ENCODE results near the gene FRMD3.

FRMD3 gene

GRCh38 chr9:83560169-83560826 lies 22.1 kb upstream of the FRMD3 start:
- H3K4me1 ChIP-seq (ENCODE audit: control insufficient read depth in 5 of 5, insufficient read depth in 5 of 5, low read length in 5 of 5), result no peaks in the 10 kb centered on the region
- H3K4me3 ChIP-seq (ENCODE audit: low read depth in 1 of 5, low read length in 5 of 5), result no peak overlapping the region
- no peak overlapping the region for H3K9ac ChIP-seq (ENCODE audit: low read length in 5 of 5)
- no peaks in the 10 kb centered on the region for H3K36me3 ChIP-seq (ENCODE audit: control insufficient read depth in 5 of 5, insufficient read depth in 5 of 5, low read length in 5 of 5)
- H3K27me3 ChIP-seq (ENCODE audit: control insufficient read depth in 5 of 5, insufficient read depth in 4 of 5, low read length in 5 of 5), result peaks cover 0 to 2% (median 0%) of the 10 kb centered on the region in 5 donors
- H3K27ac ChIP-seq (ENCODE audit: low read depth, low read length), result no peak overlapping the region
- H3K9me3 ChIP-seq (ENCODE audit: control insufficient read depth in 5 of 5, low read length in 5 of 5), result no peaks in the 10 kb centered on the region

- Histone ChIP-seq H3K9ac (ENCODE audit: low read length in 5 of 5) (no peak overlapping the region), H3K9me3 (ENCODE audit: control insufficient read depth in 5 of 5, low read length in 5 of 5) (peaks cover 0 to 1% (median 0%) of the 10 kb centered on the region in 5 donors), H3K4me1 (ENCODE audit: control insufficient read depth in 5 of 5, insufficient read depth in 5 of 5, low read length in 5 of 5) (peaks cover 0 to 12% (median 10%) of the 10 kb centered on the region in 5 donors), H3K27me3 (ENCODE audit: control insufficient read depth in 5 of 5, insufficient read depth in 4 of 5, low read length in 5 of 5) (no peaks in the 10 kb centered on the region), H3K27ac (ENCODE audit: low read depth, low read length) (no peak overlapping the region), H3K4me3 (ENCODE audit: low read depth in 1 of 5, low read length in 5 of 5) (no peak overlapping the region), H3K36me3 (ENCODE audit: control insufficient read depth in 5 of 5, insufficient read depth in 5 of 5, low read length in 5 of 5) (no peaks in the 10 kb centered on the region)
Measured at GRCh38 chr9:83557771-83558170, 19.6 kb upstream of the FRMD3 start.

GRCh38 chr9:83557317-83557716 lies 19.1 kb upstream of the FRMD3 start:
- Histone ChIP-seq H3K9ac (ENCODE audit: low read length in 5 of 5) (no peak overlapping the region), H3K9me3 (ENCODE audit: control insufficient read depth in 5 of 5, low read length in 5 of 5) (peaks cover 0 to 2% (median 0%) of the 10 kb centered on the region in 5 donors)

GRCh38 chr9:83554278-83554677 lies 16.1 kb upstream of the FRMD3 start:
- Histone ChIP-seq H3K9ac (ENCODE audit: low read length in 5 of 5) (no peak overlapping the region), H3K27ac (ENCODE audit: low read depth, low read length) (no peak overlapping the region), H3K9me3 (ENCODE audit: control insufficient read depth in 5 of 5, low read length in 5 of 5) (peaks cover 0 to 4% (median 0%) of the 10 kb centered on the region in 5 donors), H3K4me1 (ENCODE audit: control insufficient read depth in 5 of 5, insufficient read depth in 5 of 5, low read length in 5 of 5) (peaks cover 0 to 12% (median 10%) of the 10 kb centered on the region in 5 donors), H3K27me3 (ENCODE audit: control insufficient read depth in 5 of 5, insufficient read depth in 4 of 5, low read length in 5 of 5) (no peaks in the 10 kb centered on the region), H3K4me3 (ENCODE audit: low read depth in 1 of 5, low read length in 5 of 5) (no peak overlapping the region), H3K36me3 (ENCODE audit: control insufficient read depth in 5 of 5, insufficient read depth in 5 of 5, low read length in 5 of 5) (no peaks in the 10 kb centered on the region)

More at GRCh38 chr9:83557317-83557716, 19.1 kb upstream of the FRMD3 start:
- Histone ChIP-seq H3K27me3 (ENCODE audit: control insufficient read depth in 5 of 5, insufficient read depth in 4 of 5, low read length in 5 of 5) (no peaks in the 10 kb centered on the region), H3K4me3 (ENCODE audit: low read depth in 1 of 5, low read length in 5 of 5) (no peak overlapping the region), H3K4me1 (ENCODE audit: control insufficient read depth in 5 of 5, insufficient read depth in 5 of 5, low read length in 5 of 5) (peaks cover 0 to 12% (median 10%) of the 10 kb centered on the region in 5 donors), H3K27ac (ENCODE audit: low read depth, low read length) (no peak overlapping the region), H3K36me3 (ENCODE audit: control insufficient read depth in 5 of 5, insufficient read depth in 5 of 5, low read length in 5 of 5) (no peaks in the 10 kb centered on the region)

- H3K36me3 ChIP-seq (ENCODE audit: control insufficient read depth in 5 of 5, insufficient read depth in 5 of 5, low read length in 5 of 5), result no peaks in the 10 kb centered on the region
- H3K27me3 ChIP-seq (ENCODE audit: control insufficient read depth in 5 of 5, insufficient read depth in 4 of 5, low read length in 5 of 5), result no peaks in the 10 kb centered on the region
- no peak overlapping the region for H3K27ac ChIP-seq (ENCODE audit: low read depth, low read length)
- peaks cover 0 to 10% (median 7%) of the 10 kb centered on the region in 5 donors for H3K4me1 ChIP-seq (ENCODE audit: control insufficient read depth in 5 of 5, insufficient read depth in 5 of 5, low read length in 5 of 5)
- H3K4me3 ChIP-seq (ENCODE audit: low read depth in 1 of 5, low read length in 5 of 5), result no peak overlapping the region
- H3K9me3 ChIP-seq (ENCODE audit: control insufficient read depth in 5 of 5, low read length in 5 of 5), result no peaks in the 10 kb centered on the region
- no peak overlapping the region for H3K9ac ChIP-seq (ENCODE audit: low read length in 5 of 5)
Measured at GRCh38 chr9:83544002-83544698, 5.9 kb upstream of the FRMD3 start.

- peaks cover 2 to 9% (median 6%) of the 10 kb centered on the region in 5 donors for H3K27me3 ChIP-seq (ENCODE audit: control insufficient read depth in 5 of 5, insufficient read depth in 4 of 5, low read length in 5 of 5)
- peaks cover 3 to 32% (median 25%) of the 10 kb centered on the region in 5 donors for H3K4me1 ChIP-seq (ENCODE audit: control insufficient read depth in 5 of 5, insufficient read depth in 5 of 5, low read length in 5 of 5)
- H3K36me3 ChIP-seq (ENCODE audit: control insufficient read depth in 5 of 5, insufficient read depth in 5 of 5, low read length in 5 of 5), result no peaks in the 10 kb centered on the region
- H3K9ac ChIP-seq (ENCODE audit: low read length in 5 of 5), result peak overlapping the region in 1 of 5 donors; percentile 48
- peak overlapping the region; percentile 24 to 82 (median 78) for H3K4me3 ChIP-seq (ENCODE audit: low read depth in 1 of 5, low read length in 5 of 5)
- H3K27ac ChIP-seq (ENCODE audit: low read depth, low read length), result peak overlapping the region; percentile 23
- no peaks in the 10 kb centered on the region for H3K9me3 ChIP-seq (ENCODE audit: control insufficient read depth in 5 of 5, low read length in 5 of 5)
Measured at GRCh38 chr9:83538890-83539238, 663 bp upstream of the FRMD3 start.

GRCh38 chr9:83537331-83538171 lies 650 bp downstream of the FRMD3 start:
- no peak overlapping the region for H3K27ac ChIP-seq (ENCODE audit: low read depth, low read length)
- no peaks in the 10 kb centered on the region for H3K9me3 ChIP-seq (ENCODE audit: control insufficient read depth in 5 of 5, low read length in 5 of 5)
- H3K9ac ChIP-seq (ENCODE audit: low read length in 5 of 5), result peak overlapping the region in 2 of 5 donors; percentile 18 to 45
- peaks cover 3 to 32% (median 24%) of the 10 kb centered on the region in 5 donors for H3K4me1 ChIP-seq (ENCODE audit: control insufficient read depth in 5 of 5, insufficient read depth in 5 of 5, low read length in 5 of 5)
- H3K4me3 ChIP-seq (ENCODE audit: low read depth in 1 of 5, low read length in 5 of 5), result peak overlapping the region; percentile 64 to 82 (median 78)
- peaks cover 2 to 9% (median 6%) of the 10 kb centered on the region in 5 donors for H3K27me3 ChIP-seq (ENCODE audit: control insufficient read depth in 5 of 5, insufficient read depth in 4 of 5, low read length in 5 of 5)
- no peaks in the 10 kb centered on the region for H3K36me3 ChIP-seq (ENCODE audit: control insufficient read depth in 5 of 5, insufficient read depth in 5 of 5, low read length in 5 of 5)

- H3K4me3 ChIP-seq (ENCODE audit: low read depth in 1 of 5, low read length in 5 of 5), result peak overlapping the region in 3 of 5 donors; percentile 48 to 82 (median 82)
- no peaks in the 10 kb centered on the region for H3K36me3 ChIP-seq (ENCODE audit: control insufficient read depth in 5 of 5, insufficient read depth in 5 of 5, low read length in 5 of 5)
- no peaks in the 10 kb centered on the region for H3K9me3 ChIP-seq (ENCODE audit: control insufficient read depth in 5 of 5, low read length in 5 of 5)
- no peak overlapping the region for H3K9ac ChIP-seq (ENCODE audit: low read length in 5 of 5)
- no peak overlapping the region for H3K27ac ChIP-seq (ENCODE audit: low read depth, low read length)
- H3K27me3 ChIP-seq (ENCODE audit: control insufficient read depth in 5 of 5, insufficient read depth in 4 of 5, low read length in 5 of 5), result peaks cover 2 to 9% (median 6%) of the 10 kb centered on the region in 5 donors
- peaks cover 3 to 32% (median 24%) of the 10 kb centered on the region in 5 donors for H3K4me1 ChIP-seq (ENCODE audit: control insufficient read depth in 5 of 5, insufficient read depth in 5 of 5, low read length in 5 of 5)
Measured at GRCh38 chr9:83536332-83536731, 1.9 kb downstream of the FRMD3 start.

- Histone ChIP-seq H3K9me3 (ENCODE audit: control insufficient read depth in 5 of 5, low read length in 5 of 5) (no peaks in the 10 kb centered on the region), H3K9ac (ENCODE audit: low read length in 5 of 5) (no peak overlapping the region), H3K4me1 (ENCODE audit: control insufficient read depth in 5 of 5, insufficient read depth in 5 of 5, low read length in 5 of 5) (peaks cover 3 to 32% (median 24%) of the 10 kb centered on the region in 5 donors), H3K36me3 (ENCODE audit: control insufficient read depth in 5 of 5, insufficient read depth in 5 of 5, low read length in 5 of 5) (no peaks in the 10 kb centered on the region), H3K27me3 (ENCODE audit: control insufficient read depth in 5 of 5, insufficient read depth in 4 of 5, low read length in 5 of 5) (peaks cover 2 to 9% (median 6%) of the 10 kb centered on the region in 5 donors), H3K27ac (ENCODE audit: low read depth, low read length) (no peak overlapping the region), H3K4me3 (ENCODE audit: low read depth in 1 of 5, low read length in 5 of 5) (no peak overlapping the region)
Measured at GRCh38 chr9:83535736-83536135, 2.5 kb downstream of the FRMD3 start.

Data from subcutaneous abdominal adipose tissue (tissue), 5 donors.